Type B pancreatic cell (in vitro differentiated cells): Measurements from ENCODE around the gene GTF3C2. TPM values are rescaled to one million over a fixed set of nuclear protein-coding genes. Genes with fewer than 3 reads are reported as not detected.
A peak's percentile ranks its signal among the peaks of the same experiment; 100 is the strongest.

Experiments used
- DNase-seq: peaks from one replicate; pipeline ENCODE4 v3.0.0; 2021; ENCODE audit warnings: mixed read lengths; ENCODE audit not compliant: unreplicated experiment; ENCODE audit errors: extremely low spot score
- H3K27ac Mint-ChIP-seq: 2 replicates; pipeline ENCODE4 v1.8.0; 2021; ENCODE audit warnings: mild to moderate bottlenecking, mixed read lengths
- H3K27me3 Mint-ChIP-seq: 2 replicates; pipeline ENCODE4 v1.8.0; 2021; ENCODE audit warnings: mixed read lengths
- H3K36me3 Mint-ChIP-seq: 2 replicates; pipeline ENCODE4 v1.8.0; 2021; ENCODE audit warnings: mixed read lengths
- H3K4me1 Mint-ChIP-seq: one replicate; pipeline ENCODE4 v1.8.0; 2021; ENCODE audit warnings: mixed read lengths; ENCODE audit not compliant: unreplicated experiment
- H3K4me3 Mint-ChIP-seq: 2 replicates; pipeline ENCODE4 v1.8.0; 2021; ENCODE audit warnings: mild to moderate bottlenecking, mixed read lengths
- H3K9me3 Mint-ChIP-seq: 2 replicates; pipeline ENCODE4 v1.8.0; 2021; ENCODE audit warnings: mixed read lengths
- long read RNA-seq: library from polyadenylated mRNA; unstranded; transcript quantifications from one replicate; pipeline ENCODE4 v2.0.0, GENCODE V29; 2020
- total RNA-seq: library from RNA; stranded (reverse); gene quantifications from 2 replicates; pipeline ENCODE4 v1.2.1, GENCODE V29; 2021; ENCODE audit warnings: low replicate concordance
- TF ChIP-seq, protein P1 (sequence below): fragments of 200-600 bp; sonication (generic); conservative IDR thresholded peaks from 2 replicates; pipeline ENCODE4 v1.5.0; 2021; ENCODE audit warnings: antibody characterized with exemption, mild to moderate bottlenecking

The GTF3C2 gene, protein sequence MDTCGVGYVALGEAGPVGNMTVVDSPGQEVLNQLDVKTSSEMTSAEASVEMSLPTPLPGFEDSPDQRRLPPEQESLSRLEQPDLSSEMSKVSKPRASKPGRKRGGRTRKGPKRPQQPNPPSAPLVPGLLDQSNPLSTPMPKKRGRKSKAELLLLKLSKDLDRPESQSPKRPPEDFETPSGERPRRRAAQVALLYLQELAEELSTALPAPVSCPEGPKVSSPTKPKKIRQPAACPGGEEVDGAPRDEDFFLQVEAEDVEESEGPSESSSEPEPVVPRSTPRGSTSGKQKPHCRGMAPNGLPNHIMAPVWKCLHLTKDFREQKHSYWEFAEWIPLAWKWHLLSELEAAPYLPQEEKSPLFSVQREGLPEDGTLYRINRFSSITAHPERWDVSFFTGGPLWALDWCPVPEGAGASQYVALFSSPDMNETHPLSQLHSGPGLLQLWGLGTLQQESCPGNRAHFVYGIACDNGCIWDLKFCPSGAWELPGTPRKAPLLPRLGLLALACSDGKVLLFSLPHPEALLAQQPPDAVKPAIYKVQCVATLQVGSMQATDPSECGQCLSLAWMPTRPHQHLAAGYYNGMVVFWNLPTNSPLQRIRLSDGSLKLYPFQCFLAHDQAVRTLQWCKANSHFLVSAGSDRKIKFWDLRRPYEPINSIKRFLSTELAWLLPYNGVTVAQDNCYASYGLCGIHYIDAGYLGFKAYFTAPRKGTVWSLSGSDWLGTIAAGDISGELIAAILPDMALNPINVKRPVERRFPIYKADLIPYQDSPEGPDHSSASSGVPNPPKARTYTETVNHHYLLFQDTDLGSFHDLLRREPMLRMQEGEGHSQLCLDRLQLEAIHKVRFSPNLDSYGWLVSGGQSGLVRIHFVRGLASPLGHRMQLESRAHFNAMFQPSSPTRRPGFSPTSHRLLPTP
- 74.2 and 76.5 TPM in 2 replicates for total RNA-seq
- long read RNA-seq, transcript GTF3C2-201 (19 exons, 3,882 nt), result major isoform, 5 of 39 reads
- long read RNA-seq, partial matches to known transcripts, result 32 of 39 reads
- long read RNA-seq, other reads (novel, unspliced or antisense), result 2 of 39 reads

DNA sequence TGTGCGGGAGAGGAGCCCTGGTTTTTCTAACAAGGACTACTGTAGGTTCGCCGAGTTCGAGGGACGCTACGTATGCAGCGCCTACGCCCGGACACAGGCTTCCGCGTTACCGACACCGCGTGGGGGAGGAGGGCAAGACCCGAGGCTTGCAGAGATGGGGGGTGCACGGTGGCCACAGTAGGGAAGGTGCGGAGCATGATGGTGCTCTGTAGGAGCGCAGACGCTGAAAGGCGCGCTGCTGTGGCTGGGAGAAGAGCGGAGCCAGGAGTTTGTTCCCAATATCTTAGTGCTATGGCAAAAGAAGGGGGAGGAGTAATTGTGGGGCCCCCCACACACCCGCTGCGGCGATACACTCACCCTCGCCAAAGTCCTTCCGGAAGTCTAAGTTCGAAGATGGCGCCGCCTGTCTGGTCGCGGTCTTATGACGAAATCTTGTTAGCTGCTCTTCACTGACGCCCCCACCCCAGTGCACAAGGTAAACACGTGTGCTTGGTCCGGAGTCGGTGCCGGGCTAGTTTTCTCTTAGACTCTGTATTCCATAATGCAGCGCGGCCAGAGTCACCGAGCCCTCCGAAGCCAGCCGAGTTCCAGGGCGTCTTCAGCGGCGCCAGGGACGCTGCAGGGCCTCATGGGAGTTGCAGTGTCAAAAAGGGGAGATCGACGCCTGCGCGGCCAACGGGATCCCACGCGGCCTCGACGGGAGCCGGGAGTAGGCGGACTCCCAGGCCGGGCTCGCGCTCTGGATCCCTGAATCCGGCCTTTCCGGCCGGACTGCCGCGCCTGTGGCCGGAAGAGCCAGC is at the start of gene GTF3C2:
Gene GTF3C2, minus strand, starts transcription at position 383 of the 800 bp plus-strand sequence. CDS start 13,210 bp downstream, outside the sequence.
- DNase-seq, result peak; percentile 93
- TF ChIP-seq, protein P1, sequence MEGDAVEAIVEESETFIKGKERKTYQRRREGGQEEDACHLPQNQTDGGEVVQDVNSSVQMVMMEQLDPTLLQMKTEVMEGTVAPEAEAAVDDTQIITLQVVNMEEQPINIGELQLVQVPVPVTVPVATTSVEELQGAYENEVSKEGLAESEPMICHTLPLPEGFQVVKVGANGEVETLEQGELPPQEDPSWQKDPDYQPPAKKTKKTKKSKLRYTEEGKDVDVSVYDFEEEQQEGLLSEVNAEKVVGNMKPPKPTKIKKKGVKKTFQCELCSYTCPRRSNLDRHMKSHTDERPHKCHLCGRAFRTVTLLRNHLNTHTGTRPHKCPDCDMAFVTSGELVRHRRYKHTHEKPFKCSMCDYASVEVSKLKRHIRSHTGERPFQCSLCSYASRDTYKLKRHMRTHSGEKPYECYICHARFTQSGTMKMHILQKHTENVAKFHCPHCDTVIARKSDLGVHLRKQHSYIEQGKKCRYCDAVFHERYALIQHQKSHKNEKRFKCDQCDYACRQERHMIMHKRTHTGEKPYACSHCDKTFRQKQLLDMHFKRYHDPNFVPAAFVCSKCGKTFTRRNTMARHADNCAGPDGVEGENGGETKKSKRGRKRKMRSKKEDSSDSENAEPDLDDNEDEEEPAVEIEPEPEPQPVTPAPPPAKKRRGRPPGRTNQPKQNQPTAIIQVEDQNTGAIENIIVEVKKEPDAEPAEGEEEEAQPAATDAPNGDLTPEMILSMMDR, result no peak
- H3K27ac Mint-ChIP-seq, result peak within 1 kb of the TSS; percentile 98
- H3K9me3 Mint-ChIP-seq, result no peaks in the 10 kb centered on the region
- H3K27me3 Mint-ChIP-seq, result no peaks in the 10 kb centered on the region
- H3K4me3 Mint-ChIP-seq, result peak within 1 kb of the TSS; percentile 98
- peaks cover 18% of the 10 kb centered on the region for H3K36me3 Mint-ChIP-seq
- H3K4me1 Mint-ChIP-seq, result peaks cover 29% of the 10 kb centered on the region

DNA sequence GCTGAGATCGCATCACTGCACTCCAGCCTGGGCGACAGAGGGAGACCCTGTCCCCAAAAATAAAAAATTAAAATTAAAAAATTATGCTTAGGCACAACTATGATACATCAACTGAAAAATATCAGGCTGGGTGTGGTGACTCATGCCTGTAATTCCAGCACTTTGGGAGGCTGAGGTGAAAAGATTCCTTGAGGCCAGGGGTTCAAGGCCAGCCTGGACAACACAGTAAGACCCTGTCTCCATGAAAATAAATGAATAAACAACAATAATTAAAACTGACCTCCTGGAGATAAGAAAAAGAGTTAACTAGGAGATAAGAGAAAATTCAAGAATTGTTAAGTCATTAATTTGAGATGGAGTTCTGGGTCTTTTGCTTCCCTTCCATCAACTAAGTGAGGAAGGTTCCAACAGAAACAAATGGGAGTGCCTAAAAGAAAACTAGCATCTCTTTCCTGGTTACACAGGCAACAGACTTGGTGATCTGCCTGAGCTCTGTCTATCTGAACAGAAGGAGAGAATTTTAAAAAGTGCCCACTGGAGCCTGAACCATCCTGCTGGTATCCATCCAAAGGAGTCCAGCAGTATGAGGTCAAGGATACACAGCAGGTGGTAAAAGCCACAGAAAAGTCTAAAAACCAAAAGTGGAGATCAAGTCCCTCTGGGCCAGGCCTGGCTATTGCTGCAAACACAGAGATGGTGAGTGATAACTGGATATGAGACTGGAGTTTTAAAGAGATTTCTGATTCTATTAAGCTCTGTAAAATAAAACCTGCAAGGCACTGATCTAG is 44.0 kb upstream of the GTF3C2 start:
- H3K9me3 Mint-ChIP-seq, result no peaks in the 10 kb centered on the region
- H3K27ac Mint-ChIP-seq, result no peak overlapping the region
- H3K4me1 Mint-ChIP-seq, result peaks cover 4% of the 10 kb centered on the region
- TF ChIP-seq, protein P1, result no peak
- no peak for DNase-seq
- H3K4me3 Mint-ChIP-seq, result no peak overlapping the region
- peaks cover 8% of the 10 kb centered on the region for H3K36me3 Mint-ChIP-seq
- H3K27me3 Mint-ChIP-seq, result no peaks in the 10 kb centered on the region

DNA sequence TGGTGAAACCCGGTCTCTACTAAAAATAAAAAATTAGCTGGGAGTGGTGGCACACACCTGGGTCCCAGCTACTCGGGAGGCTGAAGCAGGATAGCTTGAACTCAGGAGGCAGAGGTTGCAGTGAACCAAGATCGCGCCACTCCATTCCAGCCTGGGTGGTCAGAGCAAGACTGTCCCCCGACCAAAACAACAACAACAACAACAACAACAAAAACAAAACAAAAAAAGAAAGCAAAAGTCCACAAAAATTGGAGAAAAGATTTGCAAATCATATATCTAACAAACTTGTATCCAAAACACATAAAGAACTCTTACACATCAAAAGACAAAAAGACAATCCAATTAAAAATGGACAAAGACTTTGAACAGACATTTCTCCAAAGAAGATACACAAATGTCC is 42.4 kb upstream of the GTF3C2 start:
- no peak for DNase-seq
- TF ChIP-seq, protein P1, result no peak
- peaks cover 8% of the 10 kb centered on the region for H3K36me3 Mint-ChIP-seq
- H3K4me1 Mint-ChIP-seq, result peaks cover 4% of the 10 kb centered on the region
- H3K4me3 Mint-ChIP-seq, result no peak overlapping the region
- H3K27ac Mint-ChIP-seq, result no peak overlapping the region
- H3K27me3 Mint-ChIP-seq, result no peaks in the 10 kb centered on the region
- H3K9me3 Mint-ChIP-seq, result no peaks in the 10 kb centered on the region

DNA sequence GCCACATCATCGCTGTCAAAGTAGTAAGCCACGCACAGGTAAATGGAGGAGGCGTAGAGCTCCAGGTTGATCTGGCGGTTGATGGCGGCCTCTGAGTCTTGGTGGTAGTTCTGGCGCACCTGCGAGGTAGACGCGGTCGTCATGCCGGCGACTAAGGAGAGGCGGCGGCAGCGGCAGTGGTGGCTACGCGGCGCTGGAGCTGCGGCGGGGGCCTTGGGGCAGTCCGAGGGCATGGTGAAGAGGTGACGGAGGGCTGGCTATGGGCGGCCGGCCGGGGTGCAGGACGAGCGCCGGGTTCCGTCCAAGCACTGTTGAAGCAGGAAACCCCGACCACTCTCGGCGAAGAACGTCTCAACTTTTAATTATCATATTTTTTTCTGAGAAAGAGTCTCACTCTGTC is 36.7 kb upstream of the GTF3C2 start:
- DNase-seq, result no peak
- peaks cover 15% of the 10 kb centered on the region for H3K36me3 Mint-ChIP-seq
- H3K4me3 Mint-ChIP-seq, result no peak overlapping the region
- no peak overlapping the region for H3K27ac Mint-ChIP-seq
- H3K27me3 Mint-ChIP-seq, result no peaks in the 10 kb centered on the region
- no peaks in the 10 kb centered on the region for H3K9me3 Mint-ChIP-seq
- TF ChIP-seq, protein P1, result no peak
- no peaks in the 10 kb centered on the region for H3K4me1 Mint-ChIP-seq
